WI38 (cell line): ENCODE results near the gene BLOC1S5.

Source experiments
- H3K4me3 ChIP-seq: 2 replicates; pipeline ENCODE4 v1.5.1; 2011; ENCODE audit warnings: low read depth, mild to moderate bottlenecking, control low read depth, low read length
- TF ChIP-seq, protein P1 (sequence below): IDR thresholded peaks from 2 replicates; pipeline ENCODE4 v1.5.1; 2012; ENCODE audit warnings: low read depth, mild to moderate bottlenecking, control low read depth, low read length

The BLOC1S5 gene

GRCh38 chr6:8000636-8001035 lies 63.6 kb downstream of the BLOC1S5 start:
- no peak overlapping the region for H3K4me3 ChIP-seq
- TF ChIP-seq, protein P1, sequence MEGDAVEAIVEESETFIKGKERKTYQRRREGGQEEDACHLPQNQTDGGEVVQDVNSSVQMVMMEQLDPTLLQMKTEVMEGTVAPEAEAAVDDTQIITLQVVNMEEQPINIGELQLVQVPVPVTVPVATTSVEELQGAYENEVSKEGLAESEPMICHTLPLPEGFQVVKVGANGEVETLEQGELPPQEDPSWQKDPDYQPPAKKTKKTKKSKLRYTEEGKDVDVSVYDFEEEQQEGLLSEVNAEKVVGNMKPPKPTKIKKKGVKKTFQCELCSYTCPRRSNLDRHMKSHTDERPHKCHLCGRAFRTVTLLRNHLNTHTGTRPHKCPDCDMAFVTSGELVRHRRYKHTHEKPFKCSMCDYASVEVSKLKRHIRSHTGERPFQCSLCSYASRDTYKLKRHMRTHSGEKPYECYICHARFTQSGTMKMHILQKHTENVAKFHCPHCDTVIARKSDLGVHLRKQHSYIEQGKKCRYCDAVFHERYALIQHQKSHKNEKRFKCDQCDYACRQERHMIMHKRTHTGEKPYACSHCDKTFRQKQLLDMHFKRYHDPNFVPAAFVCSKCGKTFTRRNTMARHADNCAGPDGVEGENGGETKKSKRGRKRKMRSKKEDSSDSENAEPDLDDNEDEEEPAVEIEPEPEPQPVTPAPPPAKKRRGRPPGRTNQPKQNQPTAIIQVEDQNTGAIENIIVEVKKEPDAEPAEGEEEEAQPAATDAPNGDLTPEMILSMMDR, result no peak

GRCh38 chr6:8000188-8000596 lies 64.0 kb downstream of the BLOC1S5 start:
- TF ChIP-seq, protein P1, result no peak
- H3K4me3 ChIP-seq, result no peak overlapping the region

DNA sequence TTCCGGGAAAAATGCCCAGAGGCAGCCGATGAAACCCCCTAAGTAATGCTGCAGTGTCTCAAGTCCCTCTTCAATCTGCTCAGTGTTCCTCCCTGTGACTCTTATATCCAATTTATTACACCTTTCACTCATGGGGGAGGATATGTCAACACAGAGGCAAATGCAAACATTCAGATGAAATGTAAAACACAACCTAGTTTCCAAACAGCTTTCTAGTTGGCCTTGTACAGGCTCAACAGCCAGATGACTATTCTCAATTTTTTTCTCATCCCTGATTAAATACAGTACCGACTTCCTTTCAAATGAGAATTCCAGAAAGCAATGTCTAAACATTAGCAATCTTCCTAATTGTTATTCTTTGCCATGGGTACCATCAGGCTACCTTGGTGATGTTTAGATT lies 65.0 kb downstream of the BLOC1S5 start:
- TF ChIP-seq, protein P1, result no peak
- H3K4me3 ChIP-seq, result no peak overlapping the region

- TF ChIP-seq, protein P1, result no peak
- no peak overlapping the region for H3K4me3 ChIP-seq
These were observed 66.0 kb downstream of the BLOC1S5 start for GRCh38 chr6:7998103-7998725.

- TF ChIP-seq, protein P1, result no peak
These were observed 66.9 kb downstream of the BLOC1S5 start for GRCh38 chr6:7997286-7997685.

GRCh38 chr6:7996538-7997111 lies 67.6 kb downstream of the BLOC1S5 start:
- H3K4me3 ChIP-seq, result no peak overlapping the region
- TF ChIP-seq, protein P1, result no peak

More at GRCh38 chr6:7997286-7997685, 66.9 kb downstream of the BLOC1S5 start:
- H3K4me3 ChIP-seq, result no peak overlapping the region

GRCh38 chr6:7993952-7994351 lies 70.2 kb downstream of the BLOC1S5 start:
- TF ChIP-seq, protein P1, result no peak
- H3K4me3 ChIP-seq, result no peak overlapping the region
